Psoas muscle (tissue), 8 donors: ENCODE results near the gene KCNN3. TPM values are rescaled to one million over a fixed set of nuclear protein-coding genes. Genes with fewer than 3 reads are reported as not detected.
A peak's percentile ranks its signal among the peaks of the same experiment; 100 is the strongest.

Source experiments
- ATAC-seq, 4 donors: fragments of 200-7000 bp; cut with Tn5 transposase; one replicate each; pipeline ENCODE4 v1.9.1; 2020; ENCODE audit warnings: moderate library complexity in 3 of 4, mild to moderate bottlenecking in 2 of 4
- DNase-seq, 2 donors: peaks; one replicate each; pipeline ENCODE4 v3.0.0-alpha.2; 2020
- H3K27ac ChIP-seq: fragments of 200-600 bp; one replicate; pipeline ENCODE4 v1.8.0; 2022
- H3K27me3 ChIP-seq, 3 donors: fragments of 200-600 bp in 1 of 3; one replicate each; pipeline versions ENCODE4 v1.6.1 to v1.8.0; 2013 to 2022; ENCODE audit warnings: low read length in 2 of 3, mild to moderate bottlenecking in 2 of 3, moderate library complexity in 1 of 3; ENCODE audit not compliant: insufficient read depth in 3 of 3
- H3K36me3 ChIP-seq, 2 donors: fragments of 200-600 bp in 1 of 2; one replicate each; pipeline versions ENCODE4 v1.6.1 to v1.8.0; 2013 to 2022; ENCODE audit warnings: low read depth in 1 of 2, mild to moderate bottlenecking in 1 of 2, moderate library complexity in 1 of 2; ENCODE audit not compliant: insufficient read depth in 1 of 2
- H3K4me1 ChIP-seq: fragments of 200-600 bp; one replicate; pipeline ENCODE4 v1.8.0; 2022
- H3K4me3 ChIP-seq: fragments of 200-600 bp; one replicate; pipeline ENCODE4 v1.8.0; 2022; ENCODE audit warnings: mild to moderate bottlenecking
- H3K9me3 ChIP-seq: fragments of 200-600 bp; one replicate; pipeline ENCODE4 v1.8.0; 2022
- WGBS, 3 donors: extraction: QIAGEN DNeasy Blood & Tissue Kit; methylation state at CpG; one replicate each; pipeline versions ENCODE4 v1.1.6 to v1.1.7; 2013; 5-methylcytosine and 5-hydroxymethylcytosine counted together
- intact Hi-C, 2 donors: fragments of 100-400 bp; cut with DNase I; formaldehyde crosslinking; loops; one replicate each; pipeline versions ENCODE4 v1.11.0 to v1.14.2; 2022
- long read RNA-seq, 2 donors: library from polyadenylated mRNA; unstranded; transcript quantifications; one replicate each; pipeline ENCODE4 v2.0.0, GENCODE V29; 2021
- polyA plus RNA-seq, 3 donors: library from polyadenylated mRNA; stranded (reverse); fragments of 200-250 nt; gene quantifications; one replicate each; pipeline ENCODE4 v1.2.3, GENCODE V29; 2013
- total RNA-seq, 4 donors: library from RNA; stranded (reverse); fragmentation: NEBNext Ultra II Directional in 2 of 4; extraction: Animal tissue kit (Norgen Biotek cat#: 25700) in 2 of 4; gene quantifications; one replicate each; pipeline versions ENCODE4 v1.2.1 to v1.2.4, GENCODE V29; 2021 to 2023
- TF ChIP-seq, protein P1 (sequence below): fragments of 200-600 bp; IDR thresholded peaks from one replicate; pipeline ENCODE4 v1.8.0; 2022; ENCODE audit warnings: antibody characterized with exemption
- donor health status: healthy with polysubstance abuse.
- donor health status: DM: no; HTN: no; CAD: no; lungs with moderate emphysema.
- donor health status: Bipolar disorder and iron deficiency.
- donor health status: healthy.
- donor health status: DM: yes; HTN: yes; CAD: no.
- donor health status: DM: no; HTN: no; CAD: no.
- donor health status: DM: no; HTN: no; CAD: no.
- donor health status: DM: yes; HTN: yes; CAD: no.

Gene KCNN3
- 10 to 100 TPM; 11.8 to 60.9 (median 17.4) TPM for total RNA-seq
- polyA plus RNA-seq: 1 to 10 TPM; 2.5 to 7.5 (median 3.7) TPM
- long read RNA-seq, donor 1, full-length matches to known transcripts: 23 of 41 reads
- long read RNA-seq, donor 1, partial matches to known transcripts: 4 of 41 reads
- long read RNA-seq, donor 1, other reads (novel, unspliced or antisense): 14 of 41 reads
- long read RNA-seq, donor 2, full-length matches to known transcripts: 16 of 32 reads
- long read RNA-seq, donor 2, partial matches to known transcripts: 4 of 32 reads
- long read RNA-seq, donor 2, other reads (novel, unspliced or antisense): 12 of 32 reads

GRCh38 chr1:154870115-154870571 lies at the start of gene KCNN3:
TSS of gene KCNN3 (minus strand) at chr1:154870281. CDS start at chr1:154869964, 317 bp downstream.
- Histone ChIP-seq H3K9me3 (no peaks in the 10 kb centered on the region), H3K27me3 (no peaks in the 10 kb centered on the region), H3K27ac (peak within 1 kb of the TSS; percentile 96), H3K4me1 (peaks cover 18% of the 10 kb centered on the region), H3K4me3 (peak within 1 kb of the TSS; percentile 91), H3K36me3 (no peaks in the 10 kb centered on the region)
- intact Hi-C loops: no loop called here
- WGBS, 3 donors: 1 to 2% (median 1%) methylated on average over 17 of the region's 17 CpGs
- TF ChIP-seq, protein P1, sequence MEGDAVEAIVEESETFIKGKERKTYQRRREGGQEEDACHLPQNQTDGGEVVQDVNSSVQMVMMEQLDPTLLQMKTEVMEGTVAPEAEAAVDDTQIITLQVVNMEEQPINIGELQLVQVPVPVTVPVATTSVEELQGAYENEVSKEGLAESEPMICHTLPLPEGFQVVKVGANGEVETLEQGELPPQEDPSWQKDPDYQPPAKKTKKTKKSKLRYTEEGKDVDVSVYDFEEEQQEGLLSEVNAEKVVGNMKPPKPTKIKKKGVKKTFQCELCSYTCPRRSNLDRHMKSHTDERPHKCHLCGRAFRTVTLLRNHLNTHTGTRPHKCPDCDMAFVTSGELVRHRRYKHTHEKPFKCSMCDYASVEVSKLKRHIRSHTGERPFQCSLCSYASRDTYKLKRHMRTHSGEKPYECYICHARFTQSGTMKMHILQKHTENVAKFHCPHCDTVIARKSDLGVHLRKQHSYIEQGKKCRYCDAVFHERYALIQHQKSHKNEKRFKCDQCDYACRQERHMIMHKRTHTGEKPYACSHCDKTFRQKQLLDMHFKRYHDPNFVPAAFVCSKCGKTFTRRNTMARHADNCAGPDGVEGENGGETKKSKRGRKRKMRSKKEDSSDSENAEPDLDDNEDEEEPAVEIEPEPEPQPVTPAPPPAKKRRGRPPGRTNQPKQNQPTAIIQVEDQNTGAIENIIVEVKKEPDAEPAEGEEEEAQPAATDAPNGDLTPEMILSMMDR: no peak
- peak; percentile 95 to 97 for DNase-seq
- ATAC-seq: peak; percentile 84 to 92 (median 88)

DNA sequence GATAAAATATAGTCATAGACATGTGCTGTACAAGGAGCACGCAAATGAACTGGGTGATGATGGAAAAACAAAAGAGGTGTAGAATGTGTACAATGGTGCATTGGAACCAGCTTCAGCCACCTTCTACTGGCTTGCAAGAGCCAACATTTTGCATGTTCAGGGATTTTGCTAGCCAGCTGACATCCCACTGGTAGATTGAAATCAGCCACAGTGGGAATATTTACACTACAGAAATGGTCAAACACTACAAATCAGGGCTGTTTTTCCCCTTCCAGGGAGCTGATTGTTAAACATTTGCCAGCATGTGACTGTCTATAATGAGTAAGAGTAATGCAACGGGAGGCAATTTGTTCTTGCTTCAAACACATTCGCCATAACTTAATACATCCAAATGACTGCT lies 43.2 kb upstream of the KCNN3 start:
- Histone ChIP-seq H3K36me3 (no peaks in the 10 kb centered on the region), H3K4me3 (no peak overlapping the region), H3K9me3 (no peaks in the 10 kb centered on the region), H3K4me1 (no peaks in the 10 kb centered on the region), H3K27ac (no peak overlapping the region), H3K27me3 (no peaks in the 10 kb centered on the region)
- DNase-seq (no peak), ATAC-seq (no peak)
- intact Hi-C loops: no loop called here
- WGBS, 3 donors: 73 to 86% (median 77%) methylated on average over 3 of the region's 3 CpGs
- TF ChIP-seq, protein P1: no peak

DNA sequence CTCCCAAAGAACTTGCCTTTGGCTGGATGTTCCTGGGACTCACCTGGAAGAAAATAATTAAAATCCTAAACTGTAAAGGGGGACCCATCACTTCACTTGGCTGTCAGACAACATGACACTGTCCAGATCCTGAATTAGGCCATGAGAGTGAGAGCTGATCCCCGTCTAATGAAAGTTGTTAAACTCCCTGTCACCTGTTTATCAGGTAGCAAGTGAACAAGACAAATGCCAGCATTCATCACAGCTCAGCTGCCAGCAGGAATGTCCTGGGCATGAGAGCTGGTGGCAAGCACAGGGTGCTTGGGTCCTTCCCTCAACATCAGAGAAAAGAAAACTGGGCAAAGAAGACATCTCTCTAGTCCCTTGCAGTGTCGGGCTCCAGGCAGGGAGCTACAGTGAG lies 42.7 kb upstream of the KCNN3 start:
- WGBS, 3 donors: 68 to 79% (median 69%) methylated on average over 2 of the region's 2 CpGs
- Histone ChIP-seq H3K4me1 (no peaks in the 10 kb centered on the region), H3K27ac (no peak overlapping the region), H3K9me3 (no peaks in the 10 kb centered on the region), H3K4me3 (no peak overlapping the region), H3K27me3 (no peaks in the 10 kb centered on the region), H3K36me3 (no peaks in the 10 kb centered on the region)
- DNase-seq (no peak), ATAC-seq (no peak)
- TF ChIP-seq, protein P1: no peak
- intact Hi-C loops: no loop called here

- Histone ChIP-seq H3K4me1 (no peaks in the 10 kb centered on the region), H3K27me3 (no peaks in the 10 kb centered on the region)
- DNase-seq: no peak
These were observed 41.8 kb upstream of the KCNN3 start for GRCh38 chr1:154911691-154912550.

More at GRCh38 chr1:154911691-154912550, 41.8 kb upstream of the KCNN3 start:
- no peak overlapping the region for H3K4me3 ChIP-seq
- TF ChIP-seq, protein P1: no peak
- no peaks in the 10 kb centered on the region for H3K9me3 ChIP-seq
- WGBS, 3 donors: 66 to 70% (median 68%) methylated on average over 8 of the region's 8 CpGs
- H3K27ac ChIP-seq: no peak overlapping the region
- intact Hi-C loops: no loop called here
- H3K36me3 ChIP-seq: no peaks in the 10 kb centered on the region
- ATAC-seq: peak in 3 of 4 donors; percentile 22 to 68 (median 30)
